NCI-H1436 treated with DMSO at 0.1 percent for 48 hours (cell line): ENCODE measurements around the gene MAP4K4.

ENCODE experiments used
- DNase-seq: peaks from one replicate; lab custom pipeline; 2025; lab: John Stamatoyannopoulos, UW

MAP4K4 gene

GRCh38 chr2:101792208-101792607 lies 94.7 kb downstream of the MAP4K4 start:
- DNase-seq = no peak

GRCh38 chr2:101793277-101793969 lies 95.9 kb downstream of the MAP4K4 start:
- DNase-seq = no peak

DNA sequence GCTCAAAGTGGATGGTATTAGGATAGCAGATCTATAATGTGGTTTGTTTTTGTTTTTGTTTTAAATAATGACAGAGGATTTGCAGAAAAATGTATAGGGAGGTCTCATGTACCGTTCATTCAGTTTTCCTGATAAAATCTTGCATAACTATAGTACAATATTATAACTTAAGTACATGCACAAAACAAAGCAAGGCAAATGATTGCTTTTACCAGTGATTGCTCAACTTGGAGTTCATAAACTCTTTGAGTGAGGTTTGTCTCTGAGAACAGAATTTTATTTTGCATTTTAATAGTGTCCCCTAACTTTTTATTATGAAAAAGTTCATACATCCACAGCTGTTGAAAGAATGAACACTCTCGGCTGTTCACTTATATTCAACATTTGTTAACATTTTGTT lies 96.6 kb downstream of the MAP4K4 start:
- DNase-seq = no peak

GRCh38 chr2:101795033-101795432 lies 97.5 kb downstream of the MAP4K4 start:
- DNase-seq = no peak

DNA sequence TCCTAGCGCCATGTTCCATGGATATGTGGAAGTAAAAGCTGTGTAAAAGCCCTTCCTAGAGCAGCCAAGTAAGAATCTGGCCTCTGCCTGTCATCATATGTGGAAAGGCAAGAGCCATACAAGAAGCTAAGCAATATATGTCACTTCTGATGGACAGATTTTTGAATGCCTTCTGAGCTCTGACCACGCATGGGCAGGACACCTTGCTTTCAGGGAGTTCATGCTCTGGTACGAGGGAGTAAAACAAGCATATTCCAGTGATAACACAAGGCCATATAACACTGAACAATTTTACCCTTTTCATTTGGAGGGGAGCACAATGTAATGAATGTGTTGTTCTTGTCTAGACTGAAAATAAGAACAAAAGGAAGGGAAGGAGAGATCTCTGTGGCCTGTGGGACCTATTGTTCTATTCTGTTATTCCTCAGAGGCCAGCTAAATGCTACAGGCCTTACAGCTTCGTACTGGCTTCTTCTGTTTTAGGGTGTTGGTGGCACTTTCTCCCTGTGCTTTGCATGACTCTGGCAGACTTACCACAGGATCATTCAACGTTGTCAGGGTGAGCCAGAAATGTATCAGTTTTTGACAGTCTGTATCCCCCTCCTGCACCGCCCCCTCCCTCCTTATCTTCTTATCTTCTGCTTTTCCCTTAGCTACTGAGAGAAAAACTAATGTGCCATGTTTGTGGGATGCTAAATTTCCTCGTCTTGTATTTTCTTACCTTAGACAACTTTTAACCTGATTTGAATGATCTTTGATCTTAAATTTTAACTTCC lies 99.5 kb downstream of the MAP4K4 start:
- no peak for DNase-seq

DNA sequence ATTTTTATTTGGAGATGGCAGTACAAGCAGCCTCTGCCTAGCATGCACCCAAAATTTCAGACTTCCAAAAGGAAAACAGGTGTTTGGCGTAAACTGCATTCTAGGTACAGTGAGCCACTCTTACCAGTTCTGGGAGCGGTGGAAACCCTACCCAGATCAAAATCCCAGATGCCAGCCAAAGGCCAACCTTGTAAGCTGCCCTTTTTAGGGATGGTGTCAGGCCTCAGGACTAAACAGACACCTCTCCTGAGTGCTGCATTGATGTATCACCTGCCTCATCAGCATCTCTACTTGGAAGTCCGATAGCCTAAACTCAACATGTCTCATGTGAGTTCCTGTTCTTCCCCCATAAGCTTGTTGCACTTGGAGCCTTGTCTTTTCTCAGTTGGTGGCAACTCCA lies 104.0 kb downstream of the MAP4K4 start:
- no peak for DNase-seq

DNA sequence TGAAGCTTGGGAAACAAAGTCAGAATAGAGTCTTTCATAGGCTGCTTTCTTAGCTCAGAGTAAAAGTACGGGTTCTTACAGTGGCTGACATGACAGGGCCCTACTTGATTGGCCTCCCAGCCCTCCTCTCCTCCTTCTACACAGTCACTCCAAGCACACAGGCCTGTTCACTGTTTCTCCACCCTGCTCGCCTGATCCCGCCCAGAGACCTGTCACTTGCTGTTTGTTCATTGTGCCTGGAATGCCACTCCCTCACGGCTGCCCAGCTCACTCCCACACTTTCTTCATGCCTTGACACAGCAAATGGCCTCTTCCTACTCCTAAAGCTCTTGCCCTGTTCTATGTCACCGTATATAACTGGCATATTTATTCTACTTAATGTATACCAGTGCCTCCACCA lies 104.8 kb downstream of the MAP4K4 start:
- no peak for DNase-seq

- DNase-seq = no peak
Observed at GRCh38 chr2:101803128-101803527, 105.6 kb downstream of the MAP4K4 start.

GRCh38 chr2:101803945-101804696 lies 106.6 kb downstream of the MAP4K4 start:
- DNase-seq = no peak

GRCh38 chr2:101805152-101806088 lies 107.9 kb downstream of the MAP4K4 start:
- DNase-seq = no peak

DNA sequence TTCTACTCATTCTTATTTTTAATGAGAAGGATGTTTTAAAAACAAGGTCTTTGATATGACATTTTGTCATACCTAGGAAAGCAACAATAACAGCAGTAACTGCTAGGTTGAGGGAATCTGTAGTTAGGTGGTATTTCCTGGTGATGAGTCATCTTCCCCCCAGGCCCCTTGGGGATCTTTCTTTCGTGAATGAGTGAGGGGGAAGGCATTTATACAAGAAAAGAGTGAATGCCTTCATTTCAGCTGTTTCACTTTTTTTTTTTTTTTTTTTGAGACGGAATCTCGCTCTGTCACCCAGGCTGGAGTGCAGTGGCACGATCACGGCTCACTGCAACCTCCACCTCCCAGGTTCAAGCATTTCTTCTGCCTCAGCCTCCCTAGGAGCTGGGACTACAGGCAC lies 108.6 kb downstream of the MAP4K4 start:
- no peak for DNase-seq

DNA sequence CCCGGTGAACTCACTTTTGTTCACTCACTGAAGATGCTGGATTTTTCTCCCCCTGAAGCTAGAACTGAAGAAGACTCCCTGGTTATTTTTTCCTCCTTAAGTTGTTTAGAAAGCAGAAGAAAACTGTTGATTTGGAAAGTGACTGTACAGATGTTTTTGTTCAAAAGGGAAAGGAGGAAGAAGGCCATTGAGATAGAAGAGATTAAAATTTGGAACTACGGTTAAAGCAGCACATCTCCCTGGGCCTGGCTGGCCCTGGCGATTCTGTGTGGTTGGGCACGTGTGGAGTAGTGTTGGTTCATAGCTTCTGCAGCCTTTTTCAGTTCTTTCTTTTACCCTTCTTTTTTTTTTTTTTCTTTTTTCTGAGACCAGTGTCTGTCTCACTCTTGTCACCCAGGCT lies 109.2 kb downstream of the MAP4K4 start:
- no peak for DNase-seq

DNA sequence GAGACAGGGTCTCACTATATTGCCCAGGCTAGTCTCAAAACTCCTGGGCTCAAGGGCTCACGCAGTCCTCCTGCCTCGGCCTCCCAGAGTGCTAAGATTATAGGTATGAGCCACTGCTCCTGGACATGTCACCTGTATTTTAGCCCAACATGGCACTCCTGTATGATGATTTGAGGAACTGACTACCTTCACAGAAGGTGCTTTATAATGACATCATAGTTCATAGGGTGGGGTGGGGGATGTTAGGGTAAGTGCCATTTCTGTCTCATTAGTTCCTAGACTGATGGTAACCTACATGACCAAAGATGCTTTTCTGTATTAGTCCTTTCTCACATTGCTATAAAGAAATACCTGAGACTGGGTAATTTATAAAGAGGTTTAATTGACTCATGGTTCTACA lies 109.7 kb downstream of the MAP4K4 start:
- DNase-seq = no peak

DNA sequence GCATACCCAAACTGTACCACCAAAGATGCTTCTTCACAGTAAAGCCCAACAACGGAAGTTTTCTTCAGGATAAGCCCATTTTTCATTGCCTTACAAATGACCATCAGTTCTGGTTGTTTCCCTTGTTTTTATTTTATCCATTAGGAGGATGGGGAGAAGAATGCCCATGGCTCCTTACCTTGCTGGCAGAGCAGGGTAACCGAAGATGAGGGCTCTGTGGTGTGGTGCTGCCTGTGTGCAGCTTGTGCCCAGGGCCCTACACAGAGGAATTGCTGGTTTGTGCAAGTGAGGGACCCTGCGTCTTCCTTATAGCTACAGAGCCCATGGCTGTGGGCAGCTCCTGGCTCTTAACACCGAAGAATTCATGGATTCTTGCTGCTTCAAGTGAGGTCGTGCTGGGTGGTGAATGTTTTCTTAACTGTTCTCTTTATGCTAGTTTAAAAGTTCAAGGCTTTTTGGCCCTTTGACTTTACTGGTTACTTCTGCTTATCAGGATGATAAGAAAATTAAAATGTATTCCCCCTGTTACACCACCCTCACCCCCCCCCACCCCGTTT lies 110.6 kb downstream of the MAP4K4 start:
- DNase-seq = no peak

DNA sequence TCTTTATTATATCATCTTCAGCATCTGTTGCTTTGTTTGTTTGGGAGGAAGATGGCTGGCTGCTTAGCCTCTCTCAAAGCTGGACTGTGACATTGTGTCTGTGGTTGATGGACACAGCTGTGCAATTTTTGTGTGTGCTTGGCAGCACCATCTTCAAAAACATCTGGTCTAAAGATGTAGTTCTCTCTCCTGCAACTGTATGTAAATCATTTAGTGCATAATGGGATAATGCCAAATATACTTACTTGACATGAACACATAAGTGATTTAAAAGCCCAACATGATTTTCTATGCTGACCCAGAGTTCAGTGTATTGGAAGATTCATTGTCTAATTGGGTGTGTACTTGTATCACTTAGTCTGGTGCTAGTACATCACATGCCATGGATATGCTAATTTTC lies 112.2 kb downstream of the MAP4K4 start:
- DNase-seq = no peak

DNA sequence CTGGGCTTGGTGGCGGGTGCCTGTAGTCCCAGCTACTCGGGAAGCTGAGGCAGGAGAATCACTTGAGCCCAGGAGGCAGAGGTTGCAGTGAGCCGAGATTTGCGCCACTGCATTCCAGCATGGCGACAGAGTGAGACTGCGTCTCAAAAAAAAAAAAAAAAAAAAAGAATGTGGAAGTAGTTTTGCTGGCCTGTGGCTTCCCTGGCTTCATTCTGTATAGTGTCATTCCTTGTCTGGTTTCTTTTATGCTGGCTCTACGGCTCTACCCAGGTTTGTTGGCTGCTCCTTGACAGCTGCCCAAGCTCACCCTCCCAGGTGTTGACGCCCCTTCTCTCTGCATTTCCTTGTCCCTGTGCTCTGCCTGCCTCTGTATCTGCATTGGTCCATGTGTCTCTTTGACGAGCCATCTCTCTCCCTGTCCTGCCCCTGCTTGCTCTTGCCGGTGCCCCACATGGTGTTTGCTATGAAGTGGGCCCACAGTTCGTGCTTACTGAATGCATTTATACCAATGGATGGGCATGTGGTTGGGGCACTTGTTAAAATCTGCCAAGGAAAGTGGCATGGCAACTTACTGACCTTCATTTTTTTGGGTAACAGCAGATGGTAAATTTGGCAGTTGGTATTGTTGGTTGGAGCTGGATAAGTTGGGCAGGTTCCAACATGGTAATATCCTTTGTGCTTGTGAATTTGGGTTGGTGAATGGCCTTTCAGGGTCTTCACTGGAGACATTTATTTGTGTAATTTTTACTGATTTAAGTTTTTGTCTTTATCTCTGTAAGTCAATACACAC lies 113.9 kb downstream of the MAP4K4 start:
- no peak for DNase-seq

GRCh38 chr2:101812226-101812625 lies 114.7 kb downstream of the MAP4K4 start:
- DNase-seq = no peak

DNA sequence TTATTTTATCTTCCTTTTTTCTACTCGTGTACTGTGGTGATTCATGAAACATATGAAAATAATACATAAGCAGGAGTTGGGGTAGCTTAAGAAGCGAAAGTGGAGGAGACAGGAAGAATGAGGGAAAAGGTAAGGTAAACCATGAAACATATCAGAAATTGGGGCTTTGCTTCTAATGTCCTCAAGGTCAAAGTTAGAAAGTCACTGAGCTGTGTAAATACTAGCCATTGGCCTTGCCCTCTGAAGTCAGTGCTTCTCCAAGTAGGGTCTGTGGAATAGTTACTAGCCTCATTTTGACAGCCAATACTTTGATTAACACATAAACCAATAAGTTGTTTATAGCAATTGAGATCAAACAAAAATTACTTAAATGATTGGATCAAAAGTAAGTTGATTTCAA lies 117.2 kb downstream of the MAP4K4 start:
- DNase-seq = no peak

DNA sequence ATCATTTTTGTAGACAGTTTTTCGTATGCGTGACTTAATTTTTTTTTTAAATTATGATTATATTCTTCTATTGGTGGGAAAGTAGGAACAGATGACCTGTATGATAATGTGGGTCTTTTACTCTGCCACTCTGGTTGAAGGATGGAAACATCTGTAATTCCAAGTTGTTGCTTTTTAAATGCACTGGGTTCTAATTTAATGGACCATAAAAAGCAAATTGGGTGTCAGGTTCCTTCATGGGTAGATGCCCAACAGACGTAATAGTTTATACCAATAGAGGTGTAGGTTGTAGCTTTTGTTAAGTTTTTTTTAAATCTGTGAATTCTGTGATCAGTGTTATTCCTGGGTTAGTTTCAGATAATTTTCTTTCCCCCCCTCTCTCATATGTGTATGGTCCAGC lies 117.6 kb downstream of the MAP4K4 start:
- no peak for DNase-seq

DNA sequence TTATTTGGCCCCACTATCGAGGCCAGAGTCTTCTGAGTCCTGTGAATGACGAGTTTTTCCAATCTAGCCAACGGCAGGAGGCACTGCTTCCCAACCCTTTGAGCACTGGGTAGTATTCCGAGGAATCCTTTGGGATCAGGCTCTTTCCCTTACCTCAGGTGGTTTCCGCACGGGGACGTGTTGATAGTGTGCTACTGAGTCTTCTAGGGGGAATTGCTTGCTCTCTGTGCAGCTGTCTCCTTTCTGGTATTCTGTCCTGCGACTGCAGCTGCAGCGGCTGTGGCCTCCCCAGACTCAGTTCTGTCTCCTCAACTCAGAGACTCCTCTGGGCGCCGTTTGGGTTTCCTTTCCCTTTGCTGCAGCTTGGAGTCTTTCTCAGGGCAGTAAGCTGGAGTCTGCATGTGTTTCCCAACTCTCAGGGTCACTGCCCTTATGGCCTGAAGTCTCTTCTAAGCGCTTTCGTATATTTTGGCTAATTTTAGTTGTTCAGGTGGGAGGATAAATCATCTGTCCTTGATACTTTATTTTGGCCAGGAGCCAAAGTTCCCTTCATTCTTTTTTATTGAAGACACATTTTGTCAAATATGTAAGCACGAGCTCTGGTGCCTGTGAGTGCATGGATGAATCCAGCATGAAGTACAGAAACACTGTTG lies 118.4 kb downstream of the MAP4K4 start:
- DNase-seq = no peak
